Gastrocnemius medialis (tissue), 4 donors: Measurements from ENCODE around the gene MYCN. TPM values are rescaled to one million over a fixed set of nuclear protein-coding genes. Genes with fewer than 3 reads are reported as not detected.

ENCODE experiments used
- ATAC-seq, 2 donors: fragments of 150-250 bp; one replicate each; pipeline ENCODE4 v1.9.1; 2016
- DNase-seq, 2 donors: peaks; one replicate each; pipeline ENCODE4 v3.0.0-alpha.2; 2019
- H3K27ac ChIP-seq, 4 donors: fragments of 200-600 bp; sonication (generic); 1 replicate in 1 of 4; 2 replicates in 3 of 4; pipeline ENCODE4 v1.5.1; 2016 to 2018; ENCODE audit warnings: mild to moderate bottlenecking in 2 of 4, moderate library complexity in 1 of 4
- H3K27me3 ChIP-seq, 3 donors: fragments of 200-600 bp; sonication (generic) in 2 of 3; 1 replicate in 1 of 3; 2 replicates in 2 of 3; pipeline versions ENCODE4 v1.5.1 to v1.6.0; 2016 to 2019; ENCODE audit warnings: mild to moderate bottlenecking in 1 of 3, moderate library complexity in 1 of 3
- H3K36me3 ChIP-seq, 2 donors: fragments of 200-600 bp; sonication (generic) in 1 of 2; one replicate each; pipeline ENCODE4 v1.5.1; 2017 to 2018
- H3K4me1 ChIP-seq, 2 donors: fragments of 200-600 bp; sonication (generic) in 1 of 2; one replicate each; pipeline ENCODE4 v1.5.1; 2016 to 2017; ENCODE audit warnings: mild to moderate bottlenecking in 2 of 2
- H3K4me3 ChIP-seq, 4 donors: fragments of 200-600 bp; sonication (generic) in 3 of 4; 1 replicate in 1 of 4; 2 replicates in 3 of 4; pipeline ENCODE4 v1.5.1; 2016 to 2019; ENCODE audit warnings: mild to moderate bottlenecking in 2 of 4
- H3K9me3 ChIP-seq, 3 donors: fragments of 200-600 bp; sonication (generic) in 2 of 3; 1 replicate in 1 of 3; 2 replicates in 2 of 3; pipeline ENCODE4 v1.5.1; 2016 to 2019
- POLR2A ChIP-seq, 2 donors: fragments of 450-650 bp; IDR thresholded peaks; one replicate each; pipeline ENCODE4 v1.6.1; 2017; ENCODE audit warnings: antibody characterized with exemption in 2 of 2, mild to moderate bottlenecking in 2 of 2, moderate library complexity in 2 of 2
- in situ Hi-C, 4 donors: fragments of 200-750 bp; cut with MboI; loops; one replicate each; pipeline versions ENCODE4 v1.15.0 to v1.8.0; 2017; ENCODE audit warnings: low sequenced_read_pairs in 4 of 4
- intact Hi-C: fragments of 100-400 bp; cut with DNase I; formaldehyde crosslinking; loops from one replicate; pipeline ENCODE4 v1.15.1; 2023; ENCODE audit warnings: low total_unique reads
- total RNA-seq, 4 donors: library from RNA; depleted of rRNA; stranded (reverse); fragments of >200 nt; gene quantifications; one replicate each; pipeline versions ENCODE4 v1.1.0 to v1.2.3, GENCODE V29; 2016
- TF ChIP-seq, protein P1 (sequence below), 5 experiments: fragments of 450-650 bp in 3 of 5; fragments of 200-600 bp in 2 of 5; sonication (generic) in 2 of 5; IDR thresholded peaks in 4 of 5; conservative IDR thresholded peaks in 1 of 5; 1 replicate in 4 of 5; 2 replicates in 1 of 5; pipeline ENCODE4 v1.5.1; 2016 to 2019; ENCODE audit warnings: antibody characterized with exemption in 5 of 5, mild to moderate bottlenecking in 3 of 5, moderate library complexity in 3 of 5

MYCN gene
- total RNA-seq, 4 donors from 2014 or later: 0.17 to 0.25 TPM; not detected in 2

DNA sequence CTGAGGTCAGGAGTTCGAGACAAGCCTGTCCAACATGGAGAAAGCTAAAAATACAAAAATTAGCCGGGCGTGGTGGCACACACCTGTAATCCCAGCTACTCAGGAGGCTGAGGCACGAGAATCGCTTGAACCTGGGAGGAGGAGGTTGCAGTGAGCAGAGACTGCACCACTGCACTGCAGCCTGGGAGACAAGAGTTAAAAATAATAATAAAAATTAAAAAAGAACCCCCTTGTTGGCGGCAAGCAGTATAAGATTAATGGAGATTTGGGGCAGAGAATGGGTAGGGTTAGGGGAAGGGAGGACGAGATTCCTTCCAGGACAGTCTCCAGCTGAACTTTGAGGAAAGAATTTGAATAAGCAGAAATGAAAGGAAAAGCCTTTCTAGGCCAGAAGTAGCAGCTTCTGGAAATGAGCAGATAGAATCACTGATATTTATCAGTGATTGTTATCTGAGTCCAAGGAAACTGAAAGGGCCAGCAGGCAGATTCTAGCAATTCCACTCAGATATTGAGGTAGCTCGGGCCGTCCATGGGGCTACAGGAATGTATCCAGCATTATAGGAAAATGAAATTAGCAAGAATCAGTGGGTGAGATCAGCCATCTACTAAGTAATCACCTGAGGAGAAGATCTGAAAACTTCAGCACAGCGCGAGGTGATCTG is 7.0 kb upstream of the MYCN start:
- no peak overlapping the region for H3K27ac ChIP-seq
- H3K9me3 ChIP-seq: no peaks in the 10 kb centered on the region
- no peaks in the 10 kb centered on the region for H3K27me3 ChIP-seq
- no peak for TF ChIP-seq POLR2A (IDR thresholded peaks at IDR 0.05)
- TF ChIP-seq, protein P1, sequence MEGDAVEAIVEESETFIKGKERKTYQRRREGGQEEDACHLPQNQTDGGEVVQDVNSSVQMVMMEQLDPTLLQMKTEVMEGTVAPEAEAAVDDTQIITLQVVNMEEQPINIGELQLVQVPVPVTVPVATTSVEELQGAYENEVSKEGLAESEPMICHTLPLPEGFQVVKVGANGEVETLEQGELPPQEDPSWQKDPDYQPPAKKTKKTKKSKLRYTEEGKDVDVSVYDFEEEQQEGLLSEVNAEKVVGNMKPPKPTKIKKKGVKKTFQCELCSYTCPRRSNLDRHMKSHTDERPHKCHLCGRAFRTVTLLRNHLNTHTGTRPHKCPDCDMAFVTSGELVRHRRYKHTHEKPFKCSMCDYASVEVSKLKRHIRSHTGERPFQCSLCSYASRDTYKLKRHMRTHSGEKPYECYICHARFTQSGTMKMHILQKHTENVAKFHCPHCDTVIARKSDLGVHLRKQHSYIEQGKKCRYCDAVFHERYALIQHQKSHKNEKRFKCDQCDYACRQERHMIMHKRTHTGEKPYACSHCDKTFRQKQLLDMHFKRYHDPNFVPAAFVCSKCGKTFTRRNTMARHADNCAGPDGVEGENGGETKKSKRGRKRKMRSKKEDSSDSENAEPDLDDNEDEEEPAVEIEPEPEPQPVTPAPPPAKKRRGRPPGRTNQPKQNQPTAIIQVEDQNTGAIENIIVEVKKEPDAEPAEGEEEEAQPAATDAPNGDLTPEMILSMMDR (IDR thresholded peaks at IDR 0.05 in 4 of 5, conservative IDR thresholded peaks at IDR 0.05 in 1 of 5): no peak
- no peaks in the 10 kb centered on the region for H3K36me3 ChIP-seq
- DNase-seq: no peak
- in situ Hi-C loops (loop anchor here (10.0 to 25.0 kb wide), 8 partner anchors 296 to 829 kb away; no protein-coding TSS in a partner anchor), intact Hi-C loops (no loop called here)
- H3K4me1 ChIP-seq: no peaks in the 10 kb centered on the region
- H3K4me3 ChIP-seq: no peak overlapping the region
- ATAC-seq: no peak

GRCh38 chr2:15934291-15934945 is 5.9 kb upstream of the MYCN start:
- Histone ChIP-seq H3K4me3 (no peak overlapping the region), H3K9me3 (no peaks in the 10 kb centered on the region), H3K27me3 (no peaks in the 10 kb centered on the region), H3K4me1 (peaks cover 0 to 2% of the 10 kb centered on the region in 2 donors), H3K27ac (no peak overlapping the region), H3K36me3 (no peaks in the 10 kb centered on the region)
- intact Hi-C loops: no loop called here
- in situ Hi-C loops: loop anchor here (10.0 to 25.0 kb wide), 8 partner anchors 297 to 828 kb away; no protein-coding TSS in a partner anchor
- DNase-seq (no peak), ATAC-seq (no peak)
- TF ChIP-seq POLR2A (IDR thresholded peaks at IDR 0.05): no peak
- TF ChIP-seq, protein P1 (IDR thresholded peaks at IDR 0.05 in 4 of 5, conservative IDR thresholded peaks at IDR 0.05 in 1 of 5): no peak

DNA sequence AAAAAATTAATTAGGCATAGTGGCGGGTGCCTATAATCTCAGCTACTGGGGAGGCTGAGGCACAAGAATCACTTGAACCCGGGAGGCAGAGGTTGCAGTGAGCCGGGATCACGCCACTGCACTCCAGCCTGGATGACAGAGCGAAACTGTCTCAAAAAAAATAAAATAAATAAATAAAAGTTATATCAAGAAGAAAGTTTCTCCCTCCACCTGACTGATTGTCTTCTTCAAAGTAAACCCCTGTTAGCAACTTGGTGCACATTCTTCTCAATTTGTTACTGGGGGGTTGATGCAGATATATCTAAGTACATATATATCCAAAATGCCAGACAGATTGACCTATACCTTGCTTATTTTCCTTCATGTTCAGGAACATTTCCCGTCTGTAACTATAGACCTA is 5.2 kb upstream of the MYCN start:
- Histone ChIP-seq H3K4me3 (no peak overlapping the region), H3K9me3 (no peaks in the 10 kb centered on the region), H3K27ac (no peak overlapping the region), H3K27me3 (peaks cover 2 to 5% (median 3%) of the 10 kb centered on the region in 3 donors), H3K36me3 (no peaks in the 10 kb centered on the region), H3K4me1 (peaks cover 0 to 10% of the 10 kb centered on the region in 2 donors)
- TF ChIP-seq, protein P1 (IDR thresholded peaks at IDR 0.05 in 4 of 5, conservative IDR thresholded peaks at IDR 0.05 in 1 of 5): no peak
- no peak for TF ChIP-seq POLR2A (IDR thresholded peaks at IDR 0.05)
- ATAC-seq (no peak), DNase-seq (no peak)
- intact Hi-C loops (no loop called here), in situ Hi-C loops (loop anchor here (10.0 to 25.0 kb wide), 8 partner anchors 298 to 827 kb away; no protein-coding TSS in a partner anchor)

- Histone ChIP-seq H3K36me3 (no peaks in the 10 kb centered on the region), H3K4me1 (peaks cover 0 to 14% of the 10 kb centered on the region in 2 donors), H3K9me3 (no peaks in the 10 kb centered on the region), H3K27me3 (peaks cover 4 to 10% (median 7%) of the 10 kb centered on the region in 3 donors), H3K4me3 (no peak overlapping the region), H3K27ac (no peak overlapping the region)
- ATAC-seq (no peak), DNase-seq (no peak)
- in situ Hi-C loops (loop anchor here (10.0 to 25.0 kb wide), 8 partner anchors 298 to 827 kb away; no protein-coding TSS in a partner anchor), intact Hi-C loops (no loop called here)
- TF ChIP-seq POLR2A (IDR thresholded peaks at IDR 0.05): no peak
These were observed 4.7 kb upstream of the MYCN start for GRCh38 chr2:15935675-15936074.
